ENCODE data around the gene NCCRP1.

DNA sequence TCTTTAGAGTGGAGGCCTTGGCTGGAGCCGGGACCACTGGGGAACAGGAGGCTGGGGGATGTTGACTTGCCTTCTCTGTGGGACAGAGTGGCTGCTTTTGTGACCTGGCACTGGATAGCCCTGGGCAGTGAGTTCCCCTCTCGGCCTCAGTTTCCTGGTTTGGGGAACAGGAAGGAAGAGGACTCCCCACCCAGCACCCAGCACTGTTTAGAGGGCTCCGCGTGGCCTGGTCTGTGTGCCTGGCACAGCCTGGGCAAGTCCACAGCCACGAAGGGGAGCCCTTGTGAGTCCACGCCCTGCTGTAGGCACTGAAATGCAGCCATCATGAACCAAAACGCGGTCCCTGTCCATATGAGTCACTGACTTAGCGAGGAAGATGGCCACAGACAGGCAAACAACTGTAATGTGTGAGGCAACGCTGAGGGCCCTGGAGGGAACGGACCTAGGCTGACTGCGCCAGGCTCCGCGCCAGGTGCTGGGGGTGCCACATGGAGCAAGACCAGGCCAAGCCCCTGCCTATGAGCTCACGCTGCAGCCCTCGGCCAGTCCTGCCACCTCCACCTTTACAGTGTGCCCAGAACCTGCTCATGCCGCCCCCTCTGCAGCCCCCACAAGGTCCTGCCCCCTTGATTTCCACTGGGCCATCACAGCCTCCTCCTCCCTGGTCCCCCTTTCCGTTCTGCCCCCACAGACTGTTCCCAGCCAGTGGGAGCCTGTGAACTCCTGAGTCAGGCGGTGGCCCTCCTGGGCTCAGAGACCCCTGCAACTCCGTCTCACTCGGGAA is 35.7 kb upstream of the NCCRP1 start:
- TF ChIP-seq POLR2A (IDR thresholded peaks at IDR 0.05) (no peak), POLR2AphosphoS5 (IDR thresholded peaks at IDR 0.05) (peak; percentile 41 to 70 (median 44))
- TF ChIP-seq, protein P1, sequence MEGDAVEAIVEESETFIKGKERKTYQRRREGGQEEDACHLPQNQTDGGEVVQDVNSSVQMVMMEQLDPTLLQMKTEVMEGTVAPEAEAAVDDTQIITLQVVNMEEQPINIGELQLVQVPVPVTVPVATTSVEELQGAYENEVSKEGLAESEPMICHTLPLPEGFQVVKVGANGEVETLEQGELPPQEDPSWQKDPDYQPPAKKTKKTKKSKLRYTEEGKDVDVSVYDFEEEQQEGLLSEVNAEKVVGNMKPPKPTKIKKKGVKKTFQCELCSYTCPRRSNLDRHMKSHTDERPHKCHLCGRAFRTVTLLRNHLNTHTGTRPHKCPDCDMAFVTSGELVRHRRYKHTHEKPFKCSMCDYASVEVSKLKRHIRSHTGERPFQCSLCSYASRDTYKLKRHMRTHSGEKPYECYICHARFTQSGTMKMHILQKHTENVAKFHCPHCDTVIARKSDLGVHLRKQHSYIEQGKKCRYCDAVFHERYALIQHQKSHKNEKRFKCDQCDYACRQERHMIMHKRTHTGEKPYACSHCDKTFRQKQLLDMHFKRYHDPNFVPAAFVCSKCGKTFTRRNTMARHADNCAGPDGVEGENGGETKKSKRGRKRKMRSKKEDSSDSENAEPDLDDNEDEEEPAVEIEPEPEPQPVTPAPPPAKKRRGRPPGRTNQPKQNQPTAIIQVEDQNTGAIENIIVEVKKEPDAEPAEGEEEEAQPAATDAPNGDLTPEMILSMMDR (IDR thresholded peaks at IDR 0.05 in 8 of 11, conservative IDR thresholded peaks at IDR 0.05 in 3 of 11): no peak
